K562 treated with DMSO at 1 percent for 24 hours (cell line): ENCODE data around the gene SEC11A. TPM values are rescaled to one million over a fixed set of nuclear protein-coding genes. Genes with fewer than 3 reads are reported as not detected.

ENCODE experiments used
- total RNA-seq: library from RNA; unstranded; fragments of 300-600 nt; gene quantifications from 2 replicates; pipeline ENCODE4 v1.2.3, GENCODE V29; 2022; ENCODE audit warnings: low read depth; ENCODE audit not compliant: insufficient read depth

SEC11A gene
- 150 and 151 TPM in 2 replicates for total RNA-seq

DNA sequence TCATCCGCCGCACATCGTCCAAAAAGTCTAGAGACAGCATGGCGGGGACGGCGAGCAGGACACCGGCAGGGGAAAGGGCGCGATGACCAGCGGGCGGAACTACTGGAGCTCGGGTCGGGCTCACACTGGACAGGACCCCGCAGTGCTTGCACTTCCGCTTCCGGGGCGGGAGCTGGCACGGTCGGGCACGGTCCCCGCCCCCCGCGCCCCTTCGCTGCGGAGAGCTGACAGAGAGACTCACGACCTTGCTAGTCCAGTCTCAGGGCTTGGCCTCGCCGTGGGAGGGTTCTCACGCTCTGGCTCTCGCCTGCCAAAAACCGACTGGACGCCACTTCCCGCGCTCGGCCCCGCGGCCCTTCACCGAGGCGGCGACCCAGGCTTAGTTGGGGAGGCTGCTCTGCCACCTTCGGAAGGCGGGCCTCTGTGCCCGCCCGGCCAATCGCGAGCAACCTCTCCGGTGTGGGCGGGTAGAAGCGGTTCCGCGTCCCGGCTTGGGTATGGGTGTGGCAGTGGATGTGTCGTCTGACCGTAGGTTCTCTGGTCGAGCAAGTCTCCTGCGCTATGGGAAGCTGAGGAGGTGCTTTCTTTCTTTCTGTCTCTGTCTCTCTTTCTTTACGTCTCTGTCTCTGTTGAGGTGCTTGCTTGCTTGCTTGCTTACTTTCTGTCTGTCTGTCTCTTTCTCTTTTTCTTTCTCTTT is at the start of gene SEC11A:
TSS of gene SEC11A (minus strand) at position 104 of the 697 bp plus-strand sequence. CDS start at position 40, 64 bp downstream.

GRCh38 chr15:84748274-84749110 is 32.6 kb upstream of the SEC11A start, which contains the start of gene ZNF592:
ZNF592 (plus strand) TSS chr15:84748592; CDS start chr15:84782676, 34,084 bp downstream.

GRCh38 chr15:84658080-84658787 is 57.7 kb downstream of the SEC11A start, which contains the start of gene NMB:
NMB (minus strand) TSS chr15:84658199; CDS start chr15:84658152, 47 bp downstream.

GRCh38 chr15:84653910-84654688 is 61.8 kb downstream of the SEC11A start, which contains the start of gene WDR73:
WDR73 (minus strand) TSS chr15:84654283; CDS start chr15:84654274, 9 bp downstream.

Other genes starting within 250 kb of the SEC11A start
- 5.5 and 6.1 TPM in 2 replicates for gene ZSCAN2, start 115.1 kb downstream of the SEC11A start, total RNA-seq
- gene WDR73, start 61.9 kb downstream of the SEC11A start, total RNA-seq: 10.9 and 13.8 TPM in 2 replicates
- 0.83 TPM in 1 of 2 replicates, not detected in the other for gene NMB, start 57.9 kb downstream of the SEC11A start, total RNA-seq
- 18.7 and 20.7 TPM in 2 replicates for gene ZNF592, start 32.5 kb upstream of the SEC11A start, total RNA-seq
- 0.50 and 1.1 TPM in 2 replicates for gene ALPK3, start 101.2 kb upstream of the SEC11A start, total RNA-seq
- gene SLC28A1, start 168.5 kb upstream of the SEC11A start, total RNA-seq: not detected in 2 replicates